Liver (tissue), 9 donors: ENCODE results near the gene MBNL2. TPM values are rescaled to one million over a fixed set of nuclear protein-coding genes. Genes with fewer than 3 reads are reported as not detected.

ENCODE experiments used
- DNase-seq: peaks from one replicate; pipeline ENCODE4 v3.0.0-alpha.2; 2017; ENCODE audit warnings: low spot score
- H3K27ac ChIP-seq, 2 donors: one replicate each; pipeline ENCODE4 v1.7.0; 2013; ENCODE audit warnings: inconsistent platforms in 2 of 2, low read length in 2 of 2, control low read depth in 1 of 2, low read depth in 1 of 2, mild to moderate bottlenecking in 1 of 2
- H3K27me3 ChIP-seq, 4 donors: one replicate each; pipeline versions ENCODE4 v1.6.1 to v1.7.0; 2013; ENCODE audit warnings: low read length in 3 of 4, inconsistent platforms in 1 of 4, mild to moderate bottlenecking in 1 of 4, moderate library complexity in 1 of 4; ENCODE audit not compliant: control insufficient read depth in 4 of 4, insufficient read depth in 4 of 4
- H3K36me3 ChIP-seq, 4 donors: one replicate each; pipeline versions ENCODE4 v1.6.1 to v1.7.0; 2013; ENCODE audit warnings: low read length in 3 of 4, mild to moderate bottlenecking in 3 of 4, low read depth in 1 of 4, moderate library complexity in 1 of 4; ENCODE audit not compliant: control insufficient read depth in 4 of 4, insufficient read depth in 3 of 4
- H3K4me1 ChIP-seq, 4 donors: one replicate each; pipeline versions ENCODE4 v1.6.1 to v1.7.0; 2013; ENCODE audit warnings: low read length in 3 of 4, mild to moderate bottlenecking in 3 of 4, moderate library complexity in 1 of 4; ENCODE audit not compliant: control insufficient read depth in 4 of 4, insufficient read depth in 4 of 4
- H3K4me3 ChIP-seq, 3 donors: one replicate each; pipeline versions ENCODE4 v1.6.1 to v1.7.0; 2013; ENCODE audit warnings: low read length in 3 of 3, control low read depth in 1 of 3, low read depth in 1 of 3, mild to moderate bottlenecking in 1 of 3
- H3K9ac ChIP-seq, 2 donors: one replicate each; pipeline ENCODE4 v1.7.0; 2013; ENCODE audit warnings: low read length in 2 of 2, mild to moderate bottlenecking in 2 of 2, moderate library complexity in 2 of 2, control low read depth in 1 of 2, low read depth in 1 of 2
- H3K9me3 ChIP-seq, 4 donors: one replicate each; pipeline versions ENCODE4 v1.6.1 to v1.7.0; 2013; ENCODE audit warnings: low read length in 3 of 4; ENCODE audit not compliant: control insufficient read depth in 4 of 4
- EGR1 ChIP-seq, 2 donors: IDR thresholded peaks; 2 replicates each; pipeline ENCODE4 v1.6.1; 2016 to 2018; ENCODE audit warnings: antibody characterized with exemption in 2 of 2, low read depth in 2 of 2
- FOXA1 ChIP-seq: IDR thresholded peaks from 2 replicates; pipeline ENCODE4 v1.6.1; 2016; ENCODE audit warnings: antibody characterized with exemption
- FOXA2 ChIP-seq: IDR thresholded peaks from 2 replicates; pipeline ENCODE4 v1.6.1; 2016; ENCODE audit warnings: antibody characterized with exemption
- GABPA ChIP-seq, 2 donors: IDR thresholded peaks in 1 of 2; conservative IDR thresholded peaks in 1 of 2; 2 replicates each; pipeline ENCODE4 v1.6.1; 2016; ENCODE audit warnings: antibody characterized with exemption in 2 of 2, mild to moderate bottlenecking in 1 of 2, moderate library complexity in 1 of 2
- HNF4A ChIP-seq, 2 donors: conservative IDR thresholded peaks; 2 replicates each; pipeline ENCODE4 v1.6.1; 2016; ENCODE audit warnings: antibody characterized with exemption in 2 of 2, mild to moderate bottlenecking in 2 of 2
- HNF4G ChIP-seq: IDR thresholded peaks from 2 replicates; pipeline ENCODE4 v1.6.1; 2016; ENCODE audit warnings: antibody characterized with exemption
- JUND ChIP-seq, 2 donors: IDR thresholded peaks; 2 replicates each; pipeline ENCODE4 v1.6.1; 2016; ENCODE audit warnings: antibody characterized with exemption in 2 of 2
- NR2F2 ChIP-seq: IDR thresholded peaks from 2 replicates; pipeline ENCODE4 v1.6.1; 2016; ENCODE audit warnings: antibody characterized with exemption
- RAD21 ChIP-seq, 2 donors: IDR thresholded peaks; 2 replicates each; pipeline ENCODE4 v1.6.1; 2016; ENCODE audit warnings: antibody characterized with exemption in 2 of 2, mild to moderate bottlenecking in 2 of 2
- RXRA ChIP-seq, 2 donors: IDR thresholded peaks; 2 replicates each; pipeline ENCODE4 v1.6.1; 2017 to 2018; ENCODE audit warnings: antibody characterized with exemption in 2 of 2, mild to moderate bottlenecking in 1 of 2
- SP1 ChIP-seq: IDR thresholded peaks from 2 replicates; pipeline ENCODE4 v1.6.1; 2018; ENCODE audit warnings: antibody characterized with exemption, mild to moderate bottlenecking
- TAF1 ChIP-seq: conservative IDR thresholded peaks from 2 replicates; pipeline ENCODE4 v1.6.1; 2016; ENCODE audit warnings: antibody characterized with exemption, mild to moderate bottlenecking
- YY1 ChIP-seq: IDR thresholded peaks from 2 replicates; pipeline ENCODE4 v1.6.1; 2016; ENCODE audit warnings: antibody characterized with exemption, mild to moderate bottlenecking
- WGBS: extraction: QIAGEN DNeasy Blood & Tissue Kit; methylation state at CpG from one replicate; pipeline ENCODE4 v1.1.7; 2013; 5-methylcytosine and 5-hydroxymethylcytosine counted together
- polyA plus RNA-seq, 2 donors: library from polyadenylated mRNA; stranded (reverse) in 1 of 2; unstranded in 1 of 2; fragments of 200-250 nt in 1 of 2; fragments of >200 nt in 1 of 2; fragmentation: Nextera tagmentation in 1 of 2; extraction: Ambion mirVana in 1 of 2; gene quantifications; one replicate each; pipeline versions ENCODE4 v1.2.1 to v1.2.3, GENCODE V29; 2013 to 2015
- total RNA-seq, 2 donors: library from RNA; depleted of rRNA; stranded (reverse); fragments of >200 nt; gene quantifications; one replicate each; pipeline ENCODE4 v1.2.3, GENCODE V29; 2014
- TF ChIP-seq, protein P1 (sequence below): fragments of 150-350 bp; IDR thresholded peaks from 2 replicates; pipeline ENCODE4 v1.5.1; 2017; ENCODE audit warnings: improper control_type of control experiment, low read depth, low read length; ENCODE audit not compliant: missing input control
- TF ChIP-seq, protein P2 (sequence below): IDR thresholded peaks from 2 replicates; pipeline ENCODE4 v1.6.1; 2016; ENCODE audit warnings: antibody characterized with exemption
- TF ChIP-seq, protein P3 (sequence below): IDR thresholded peaks from 2 replicates; pipeline ENCODE4 v1.6.1; 2016; ENCODE audit warnings: antibody characterized with exemption, mild to moderate bottlenecking
- TF ChIP-seq, protein P4 (sequence below): IDR thresholded peaks from 2 replicates; pipeline ENCODE4 v1.6.1; 2016; ENCODE audit warnings: antibody characterized with exemption
- TF ChIP-seq, protein P5 (sequence below): IDR thresholded peaks from 2 replicates; pipeline ENCODE4 v1.6.1; 2016; ENCODE audit warnings: antibody characterized with exemption
- donor health status: healthy.
- donor health status: healthy.
- donor health status: healthy.
- donor health status: healthy.
- donor health status: healthy.

MBNL2 gene
- total and polyA plus RNA-seq, 4 donors = 16.0 to 49.6 (median 36.8) TPM

DNA sequence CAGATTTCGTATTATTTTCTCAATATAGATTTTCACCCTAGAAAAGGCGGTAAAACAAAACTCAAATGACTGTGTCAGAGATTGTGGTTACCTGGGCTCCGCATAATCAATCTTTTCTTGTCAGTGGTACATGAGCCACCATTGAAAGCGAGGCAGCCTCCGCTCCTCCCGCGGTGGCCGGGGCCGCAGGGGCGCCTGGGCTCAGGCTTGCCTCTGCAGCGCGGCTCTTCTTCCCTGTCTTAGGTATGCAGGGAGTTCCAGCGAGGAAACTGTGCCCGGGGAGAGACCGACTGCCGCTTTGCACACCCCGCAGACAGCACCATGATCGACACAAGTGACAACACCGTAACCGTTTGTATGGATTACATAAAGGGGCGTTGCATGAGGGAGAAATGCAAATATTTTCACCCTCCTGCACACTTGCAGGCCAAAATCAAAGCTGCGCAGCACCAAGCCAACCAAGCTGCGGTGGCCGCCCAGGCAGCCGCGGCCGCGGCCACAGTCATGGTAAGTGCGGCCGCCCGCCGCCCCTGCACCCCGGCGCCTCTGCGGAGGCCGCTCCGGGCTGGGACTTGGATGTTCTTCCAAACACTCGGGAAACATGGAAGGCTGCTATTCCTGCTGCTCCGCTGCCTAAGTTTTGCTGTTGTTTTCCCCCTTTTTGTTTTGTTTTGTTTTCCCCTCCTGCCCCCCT is 124.6 kb downstream of the MBNL2 start:
- Histone ChIP-seq H3K36me3 (peaks cover 9 to 53% (median 47%) of the 10 kb centered on the region in 4 donors), H3K9ac (no peak overlapping the region), H3K27me3 (no peaks in the 10 kb centered on the region), H3K4me3 (no peak overlapping the region), H3K9me3 (no peaks in the 10 kb centered on the region), H3K27ac (no peak overlapping the region), H3K4me1 (peaks cover 3 to 24% (median 17%) of the 10 kb centered on the region in 4 donors)
- 98% methylated on average over 39 of the region's 39 CpGs for WGBS
- TF ChIP-seq SP1 (no peak), JUND (IDR thresholded peaks at IDR 0.05) (no peak), HNF4A (conservative IDR thresholded peaks at IDR 0.05) (no peak), RXRA (IDR thresholded peaks at IDR 0.05) (no peak), YY1 (no peak), TAF1 (no peak), FOXA2 (no peak), GABPA (IDR thresholded peaks at IDR 0.05 in 1 of 2, conservative IDR thresholded peaks at IDR 0.05 in 1 of 2) (no peak), FOXA1 (no peak), EGR1 (IDR thresholded peaks at IDR 0.05; ENCODE audit: low read depth in 2 of 2) (no peak), NR2F2 (no peak), RAD21 (IDR thresholded peaks at IDR 0.05) (no peak), HNF4G (no peak)
- TF ChIP-seq, protein P1, sequence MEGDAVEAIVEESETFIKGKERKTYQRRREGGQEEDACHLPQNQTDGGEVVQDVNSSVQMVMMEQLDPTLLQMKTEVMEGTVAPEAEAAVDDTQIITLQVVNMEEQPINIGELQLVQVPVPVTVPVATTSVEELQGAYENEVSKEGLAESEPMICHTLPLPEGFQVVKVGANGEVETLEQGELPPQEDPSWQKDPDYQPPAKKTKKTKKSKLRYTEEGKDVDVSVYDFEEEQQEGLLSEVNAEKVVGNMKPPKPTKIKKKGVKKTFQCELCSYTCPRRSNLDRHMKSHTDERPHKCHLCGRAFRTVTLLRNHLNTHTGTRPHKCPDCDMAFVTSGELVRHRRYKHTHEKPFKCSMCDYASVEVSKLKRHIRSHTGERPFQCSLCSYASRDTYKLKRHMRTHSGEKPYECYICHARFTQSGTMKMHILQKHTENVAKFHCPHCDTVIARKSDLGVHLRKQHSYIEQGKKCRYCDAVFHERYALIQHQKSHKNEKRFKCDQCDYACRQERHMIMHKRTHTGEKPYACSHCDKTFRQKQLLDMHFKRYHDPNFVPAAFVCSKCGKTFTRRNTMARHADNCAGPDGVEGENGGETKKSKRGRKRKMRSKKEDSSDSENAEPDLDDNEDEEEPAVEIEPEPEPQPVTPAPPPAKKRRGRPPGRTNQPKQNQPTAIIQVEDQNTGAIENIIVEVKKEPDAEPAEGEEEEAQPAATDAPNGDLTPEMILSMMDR = no peak
- TF ChIP-seq, protein P2, sequence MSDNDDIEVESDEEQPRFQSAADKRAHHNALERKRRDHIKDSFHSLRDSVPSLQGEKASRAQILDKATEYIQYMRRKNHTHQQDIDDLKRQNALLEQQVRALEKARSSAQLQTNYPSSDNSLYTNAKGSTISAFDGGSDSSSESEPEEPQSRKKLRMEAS = no peak
- TF ChIP-seq, protein P3, sequence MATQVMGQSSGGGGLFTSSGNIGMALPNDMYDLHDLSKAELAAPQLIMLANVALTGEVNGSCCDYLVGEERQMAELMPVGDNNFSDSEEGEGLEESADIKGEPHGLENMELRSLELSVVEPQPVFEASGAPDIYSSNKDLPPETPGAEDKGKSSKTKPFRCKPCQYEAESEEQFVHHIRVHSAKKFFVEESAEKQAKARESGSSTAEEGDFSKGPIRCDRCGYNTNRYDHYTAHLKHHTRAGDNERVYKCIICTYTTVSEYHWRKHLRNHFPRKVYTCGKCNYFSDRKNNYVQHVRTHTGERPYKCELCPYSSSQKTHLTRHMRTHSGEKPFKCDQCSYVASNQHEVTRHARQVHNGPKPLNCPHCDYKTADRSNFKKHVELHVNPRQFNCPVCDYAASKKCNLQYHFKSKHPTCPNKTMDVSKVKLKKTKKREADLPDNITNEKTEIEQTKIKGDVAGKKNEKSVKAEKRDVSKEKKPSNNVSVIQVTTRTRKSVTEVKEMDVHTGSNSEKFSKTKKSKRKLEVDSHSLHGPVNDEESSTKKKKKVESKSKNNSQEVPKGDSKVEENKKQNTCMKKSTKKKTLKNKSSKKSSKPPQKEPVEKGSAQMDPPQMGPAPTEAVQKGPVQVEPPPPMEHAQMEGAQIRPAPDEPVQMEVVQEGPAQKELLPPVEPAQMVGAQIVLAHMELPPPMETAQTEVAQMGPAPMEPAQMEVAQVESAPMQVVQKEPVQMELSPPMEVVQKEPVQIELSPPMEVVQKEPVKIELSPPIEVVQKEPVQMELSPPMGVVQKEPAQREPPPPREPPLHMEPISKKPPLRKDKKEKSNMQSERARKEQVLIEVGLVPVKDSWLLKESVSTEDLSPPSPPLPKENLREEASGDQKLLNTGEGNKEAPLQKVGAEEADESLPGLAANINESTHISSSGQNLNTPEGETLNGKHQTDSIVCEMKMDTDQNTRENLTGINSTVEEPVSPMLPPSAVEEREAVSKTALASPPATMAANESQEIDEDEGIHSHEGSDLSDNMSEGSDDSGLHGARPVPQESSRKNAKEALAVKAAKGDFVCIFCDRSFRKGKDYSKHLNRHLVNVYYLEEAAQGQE = no peak
- TF ChIP-seq, protein P4, sequence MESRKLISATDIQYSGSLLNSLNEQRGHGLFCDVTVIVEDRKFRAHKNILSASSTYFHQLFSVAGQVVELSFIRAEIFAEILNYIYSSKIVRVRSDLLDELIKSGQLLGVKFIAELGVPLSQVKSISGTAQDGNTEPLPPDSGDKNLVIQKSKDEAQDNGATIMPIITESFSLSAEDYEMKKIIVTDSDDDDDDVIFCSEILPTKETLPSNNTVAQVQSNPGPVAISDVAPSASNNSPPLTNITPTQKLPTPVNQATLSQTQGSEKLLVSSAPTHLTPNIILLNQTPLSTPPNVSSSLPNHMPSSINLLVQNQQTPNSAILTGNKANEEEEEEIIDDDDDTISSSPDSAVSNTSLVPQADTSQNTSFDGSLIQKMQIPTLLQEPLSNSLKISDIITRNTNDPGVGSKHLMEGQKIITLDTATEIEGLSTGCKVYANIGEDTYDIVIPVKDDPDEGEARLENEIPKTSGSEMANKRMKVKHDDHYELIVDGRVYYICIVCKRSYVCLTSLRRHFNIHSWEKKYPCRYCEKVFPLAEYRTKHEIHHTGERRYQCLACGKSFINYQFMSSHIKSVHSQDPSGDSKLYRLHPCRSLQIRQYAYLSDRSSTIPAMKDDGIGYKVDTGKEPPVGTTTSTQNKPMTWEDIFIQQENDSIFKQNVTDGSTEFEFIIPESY = no peak
- TF ChIP-seq, protein P5, sequence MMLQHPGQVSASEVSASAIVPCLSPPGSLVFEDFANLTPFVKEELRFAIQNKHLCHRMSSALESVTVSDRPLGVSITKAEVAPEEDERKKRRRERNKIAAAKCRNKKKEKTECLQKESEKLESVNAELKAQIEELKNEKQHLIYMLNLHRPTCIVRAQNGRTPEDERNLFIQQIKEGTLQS = no peak
- no peak for DNase-seq
